Measurements from ENCODE around the gene RCOR1.
"Not testable (repeated sequence)": the region's sequence is repeated elsewhere in the genome, so short reads cannot be mapped to it uniquely, and the experiment has no call there.

Gene RCOR1

GRCh38 chr14:102629808-102630350, 37.4 kb downstream of the RCOR1 start:
- DNase-seq: no peak

- DNase-seq: no peak
Measured at GRCh38 chr14:102630405-102630804, 38.0 kb downstream of the RCOR1 start.

- DNase-seq: no peak
Measured at GRCh38 chr14:102630881-102631280, 38.4 kb downstream of the RCOR1 start.

DNA sequence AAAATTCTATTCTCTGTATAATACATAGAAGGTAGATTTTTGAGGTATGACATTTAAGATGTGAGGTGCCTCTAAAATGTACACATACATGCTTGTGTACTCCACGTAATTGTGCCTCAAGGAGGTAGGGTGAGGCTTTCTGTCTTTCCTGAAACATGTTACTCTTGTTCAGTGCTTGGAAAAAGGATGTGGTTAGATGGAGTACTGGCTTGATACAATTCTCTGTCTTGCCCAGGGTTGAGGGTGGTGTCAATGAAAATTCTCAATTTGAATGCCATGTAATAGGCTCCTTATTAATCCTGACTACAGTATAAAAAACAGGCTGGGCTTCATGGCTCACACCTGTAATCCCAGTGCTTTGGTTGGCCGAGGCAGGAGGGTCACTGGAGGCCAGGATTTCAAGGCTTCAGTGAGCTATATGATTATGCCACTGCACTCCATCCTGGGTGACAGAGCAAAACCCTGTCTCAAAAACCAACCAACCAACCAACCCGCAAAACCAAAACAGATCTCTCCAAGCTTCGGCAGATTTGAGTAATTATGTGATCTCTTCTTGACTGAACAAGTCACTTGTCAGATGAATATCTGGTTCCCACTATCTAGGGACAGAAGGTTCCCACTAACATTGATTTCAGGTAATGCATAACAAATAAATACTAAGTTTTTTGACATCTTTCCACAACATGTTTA, 41.6 kb downstream of the RCOR1 start:
- peak in 1 of 5 experiments; percentile 74 for DNase-seq

GRCh38 chr14:102639611-102640010, 47.2 kb downstream of the RCOR1 start:
- not testable (repeated sequence) for DNase-seq

DNA sequence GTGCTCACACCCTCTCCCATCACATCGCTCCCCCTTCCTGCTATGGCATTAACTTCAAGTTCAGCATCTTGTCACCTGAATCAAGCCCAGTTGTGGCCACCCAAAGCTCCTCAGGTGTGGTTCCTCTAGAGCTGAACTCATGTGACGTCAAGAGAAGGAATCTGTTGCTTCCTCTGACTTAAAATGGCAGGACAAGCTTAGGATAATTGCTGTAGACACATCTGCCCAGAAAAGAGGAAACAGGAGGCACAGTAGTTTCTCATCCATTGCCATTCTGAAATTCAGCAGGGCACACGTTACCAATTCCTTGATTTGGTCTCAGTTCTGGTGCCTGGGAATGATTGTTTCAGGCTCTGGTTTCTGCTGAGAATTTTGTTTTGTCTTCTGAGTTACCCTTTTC, 52.1 kb downstream of the RCOR1 start:
- no peak for DNase-seq

GRCh38 chr14:102645746-102646440, 53.4 kb downstream of the RCOR1 start:
- DNase-seq: no peak

GRCh38 chr14:102646615-102647014, 54.2 kb downstream of the RCOR1 start:
- no peak for DNase-seq

DNA sequence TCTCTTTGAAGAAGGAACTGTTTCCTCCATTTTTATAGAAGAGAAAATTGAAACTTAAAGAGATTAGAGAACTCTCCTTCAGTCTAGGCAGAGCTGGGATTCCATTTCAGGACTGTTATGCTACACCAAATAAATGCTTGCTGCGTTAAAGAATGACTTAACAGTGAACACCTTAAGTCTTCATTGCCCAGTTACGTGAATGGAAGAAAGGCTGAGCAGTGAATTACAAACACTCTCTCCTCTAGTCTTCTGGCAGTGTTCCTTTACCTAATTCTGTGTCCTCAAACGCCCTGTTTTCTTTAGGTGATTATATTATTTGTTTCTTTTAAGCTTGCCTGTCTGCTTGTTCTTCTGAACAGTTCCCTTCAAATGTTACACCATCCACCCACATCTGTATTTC, 59.7 kb downstream of the RCOR1 start:
- no peak for DNase-seq

GRCh38 chr14:102654298-102654697, 61.8 kb downstream of the RCOR1 start:
- peak in 1 of 5 experiments; percentile 5 for DNase-seq

DNA sequence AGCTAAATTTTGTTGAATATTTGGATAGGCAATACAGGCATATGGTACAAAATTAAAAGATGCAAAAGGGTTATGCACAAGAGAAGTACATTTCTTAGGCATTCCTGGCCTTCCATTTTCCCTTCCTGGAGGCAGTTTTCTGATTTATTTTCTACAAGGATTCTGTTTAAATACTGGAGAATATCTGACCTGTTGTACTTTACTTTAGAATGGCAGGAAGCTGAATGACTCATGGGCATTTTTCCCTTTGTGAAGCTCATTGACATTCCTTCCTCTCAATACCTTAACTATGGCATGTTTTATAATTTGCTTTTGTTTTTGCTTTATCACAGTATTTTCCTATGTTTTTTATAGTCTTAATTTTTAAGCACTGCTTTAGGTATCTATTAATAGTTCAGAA, 62.7 kb downstream of the RCOR1 start:
- DNase-seq: no peak

DNA sequence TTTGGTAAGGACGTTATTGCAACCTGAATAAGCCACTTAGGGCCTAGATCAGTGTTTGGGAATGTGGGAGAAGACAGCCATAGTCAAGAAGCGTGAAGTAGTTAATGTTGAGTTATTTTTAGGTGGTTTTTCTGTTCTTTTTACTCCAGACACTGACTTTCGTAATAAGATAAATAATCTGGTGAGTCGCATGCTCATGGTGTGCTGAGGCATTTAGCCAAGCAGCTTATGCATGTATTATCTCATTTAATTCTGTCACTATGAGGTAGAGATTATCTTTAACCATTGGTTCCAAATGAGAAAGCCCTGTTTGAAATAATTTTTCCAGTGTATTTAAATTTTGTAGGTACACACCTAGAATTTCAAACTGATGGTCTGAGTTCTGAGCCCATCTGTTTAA, 67.3 kb downstream of the RCOR1 start:
- DNase-seq: no peak

DNA sequence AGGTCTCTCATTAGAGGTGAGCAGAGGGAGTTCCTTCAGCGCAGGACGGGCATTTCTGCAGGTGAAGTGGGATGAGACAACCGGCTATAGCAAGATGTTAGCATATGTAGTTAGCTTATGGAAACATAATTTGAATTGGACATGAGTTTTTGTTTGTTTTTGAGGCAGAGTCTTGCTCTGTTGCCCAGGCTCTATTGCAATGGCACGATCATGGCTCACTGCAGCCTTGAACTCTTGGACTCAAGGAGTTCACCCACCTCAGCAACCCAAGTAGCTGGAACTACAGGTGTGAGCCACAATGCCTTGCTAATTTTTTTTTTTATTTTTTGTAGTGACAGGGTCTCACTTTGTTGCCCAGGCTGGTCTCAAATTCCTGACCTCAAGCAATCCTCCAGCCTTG, 69.2 kb downstream of the RCOR1 start:
- no peak for DNase-seq

GRCh38 chr14:102662636-102663430, 70.4 kb downstream of the RCOR1 start:
- no peak for DNase-seq

- DNase-seq: no peak
Measured at GRCh38 chr14:102663440-102663839, 71.0 kb downstream of the RCOR1 start.

DNA sequence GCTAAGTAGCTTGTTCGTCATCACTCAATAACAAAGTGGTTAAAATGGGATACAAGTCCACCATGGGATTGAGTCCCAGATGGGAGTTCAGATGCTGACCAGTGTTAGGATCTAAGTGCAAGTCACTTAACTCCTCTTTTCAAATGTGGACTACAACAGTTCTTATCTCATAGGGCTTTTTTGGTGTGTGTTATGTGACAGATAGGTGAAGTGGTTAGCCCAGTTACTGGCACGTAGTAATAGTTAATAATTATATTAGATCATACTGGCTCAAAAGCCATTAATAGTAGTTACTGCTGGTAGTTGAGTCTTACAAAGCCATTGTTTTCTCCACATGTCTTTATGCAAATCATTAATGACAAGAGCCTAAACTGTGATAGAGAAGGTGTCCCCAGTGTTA, 73.2 kb downstream of the RCOR1 start:
- no peak for DNase-seq

GRCh38 chr14:102666635-102667034, 74.2 kb downstream of the RCOR1 start:
- no peak for DNase-seq

- DNase-seq: no peak
Measured at GRCh38 chr14:102667703-102668102, 75.3 kb downstream of the RCOR1 start.

DNA sequence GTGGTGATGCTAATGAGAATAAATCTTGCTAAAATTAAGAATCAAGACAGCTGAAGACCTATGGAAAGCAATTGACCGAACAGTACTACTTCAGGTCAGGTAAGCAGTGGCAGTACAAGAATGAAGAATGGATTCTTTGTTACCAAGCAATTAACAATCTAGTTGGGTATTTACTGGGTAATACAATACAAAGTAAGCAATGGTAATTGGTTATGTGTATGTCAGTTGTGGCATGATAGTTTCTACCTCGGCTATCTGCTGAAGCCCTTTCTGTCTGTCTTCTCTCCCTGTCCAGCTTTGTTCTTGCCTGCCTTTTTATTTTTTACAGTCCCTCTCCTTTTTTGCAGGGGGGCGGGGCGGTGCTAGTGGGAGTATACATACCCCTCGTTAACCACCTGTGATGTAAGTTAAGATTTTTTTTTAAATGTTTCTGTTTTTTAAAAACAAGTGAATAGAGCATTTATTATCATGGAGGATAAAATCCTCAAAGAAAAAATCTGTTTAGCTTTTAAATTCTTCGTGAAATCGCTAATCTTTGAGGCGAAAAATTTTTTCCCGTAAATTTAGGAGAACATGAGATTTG, 75.9 kb downstream of the RCOR1 start:
- no peak for DNase-seq

GRCh38 chr14:102671410-102671809, 79.0 kb downstream of the RCOR1 start:
- DNase-seq: no peak

DNA sequence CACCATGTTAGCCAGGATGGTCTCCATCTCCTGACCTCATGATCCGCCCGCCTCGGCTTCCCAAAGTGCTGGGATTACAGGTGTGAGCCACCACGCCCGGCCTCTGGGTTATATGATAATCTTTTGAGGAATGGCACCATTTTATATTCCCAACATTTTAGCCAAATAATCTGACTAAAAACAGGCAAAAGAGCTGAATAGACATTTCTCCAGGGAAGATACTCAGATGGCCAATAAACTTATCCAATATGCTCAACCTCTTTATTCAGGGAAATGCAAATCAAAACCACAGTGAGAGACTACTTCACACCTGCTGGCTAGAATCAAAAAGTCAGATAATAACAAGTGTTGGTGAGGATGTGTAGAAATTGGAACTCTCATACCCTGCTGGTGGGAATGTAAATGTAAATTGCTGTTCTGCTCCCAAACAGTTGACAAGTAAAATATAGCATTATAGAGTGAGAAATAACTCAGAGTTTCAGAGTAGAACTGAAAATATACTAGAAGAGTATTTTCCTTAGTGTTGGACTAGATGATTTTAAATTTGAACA, 80.0 kb downstream of the RCOR1 start:
- DNase-seq: no peak

DNA sequence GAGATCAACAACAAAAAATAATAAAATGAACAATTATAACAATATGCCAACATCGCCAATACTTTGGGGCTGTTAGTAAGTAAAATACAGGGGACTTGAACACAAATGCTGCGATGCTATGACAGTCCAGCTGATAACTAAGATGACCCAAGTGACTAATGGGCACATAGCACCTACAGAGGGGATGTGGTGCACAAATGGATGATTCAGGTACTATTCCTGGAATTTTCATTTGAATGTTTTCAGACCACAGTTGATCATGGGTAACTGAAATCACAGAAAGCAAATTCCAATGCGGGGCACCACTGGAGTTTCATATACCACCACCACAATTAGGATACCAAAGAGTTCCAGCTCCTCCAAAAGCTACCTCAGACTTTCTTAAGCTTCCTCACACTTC, 82.9 kb downstream of the RCOR1 start:
- no peak for DNase-seq

- no peak for DNase-seq
Measured at GRCh38 chr14:102678394-102678793, 85.9 kb downstream of the RCOR1 start.

All from T-helper 2 cell (primary cell).